DOHH2 (cell line): Measurements from ENCODE around the gene PRLH.
"Not testable (repeated sequence)": the region's sequence is repeated elsewhere in the genome, so short reads cannot be mapped to it uniquely, and the experiment has no call there.

Source experiments
- H3F3A ChIP-seq: fragments of 200-600 bp; sonication (generic), shearing (Covaris generic); 2 replicates; pipeline ENCODE4 v1.6.0; 2016; ENCODE audit warnings: antibody characterized with exemption, mild to moderate bottlenecking; ENCODE audit not compliant: control insufficient read depth, insufficient read depth
- H3K27ac ChIP-seq: fragments of 200-600 bp; sonication (generic); 2 replicates; pipeline ENCODE4 v1.5.1; 2014; ENCODE audit warnings: low read depth, mild to moderate bottlenecking, low read length, moderate library complexity
- H3K27me3 ChIP-seq: fragments of 200-600 bp; sonication (generic); 2 replicates; pipeline ENCODE4 v1.6.1; 2014; ENCODE audit warnings: mild to moderate bottlenecking, low read length, mixed read lengths; ENCODE audit not compliant: control insufficient read depth
- H3K36me3 ChIP-seq: fragments of 200-600 bp; sonication (generic); 2 replicates; pipeline ENCODE4 v1.6.1; 2014; ENCODE audit warnings: mild to moderate bottlenecking, low read length, moderate library complexity, mixed read lengths; ENCODE audit not compliant: control insufficient read depth
- H3K4me1 ChIP-seq: fragments of 200-600 bp; sonication (generic); 2 replicates; pipeline ENCODE4 v1.6.1; 2014; ENCODE audit warnings: mild to moderate bottlenecking, low read length, mixed read lengths; ENCODE audit not compliant: control insufficient read depth
- H3K4me2 ChIP-seq: fragments of 200-600 bp; sonication (generic); 2 replicates; pipeline ENCODE4 v1.6.0; 2014; ENCODE audit warnings: mild to moderate bottlenecking, low read length, moderate library complexity
- H3K4me3 ChIP-seq: fragments of 200-600 bp; sonication (generic); 2 replicates; pipeline ENCODE4 v1.5.1; 2014; ENCODE audit warnings: mild to moderate bottlenecking, low read length, mixed read lengths
- H3K79me2 ChIP-seq: fragments of 200-600 bp; sonication (generic); 2 replicates; pipeline ENCODE4 v1.6.1; 2014; ENCODE audit warnings: mild to moderate bottlenecking, low read length, mixed read lengths; ENCODE audit not compliant: control insufficient read depth
- H3K9me2 ChIP-seq: fragments of 200-600 bp; sonication (generic); replicated peaks from 2 replicates; pipeline ENCODE4 v1.6.1; 2014; ENCODE audit warnings: mild to moderate bottlenecking, low read length, mixed read lengths; ENCODE audit not compliant: control insufficient read depth
- H3K9me3 ChIP-seq: fragments of 200-600 bp; sonication (generic); 2 replicates; pipeline ENCODE4 v1.6.1; 2014; ENCODE audit warnings: antibody characterized with exemption, low read length, mixed read lengths; ENCODE audit not compliant: control insufficient read depth, insufficient read depth
- H4K20me1 ChIP-seq: fragments of 200-600 bp; sonication (generic); 2 replicates; pipeline ENCODE4 v1.6.0; 2014; ENCODE audit warnings: low read depth, mild to moderate bottlenecking, antibody characterized with exemption, low read length, moderate library complexity; ENCODE audit not compliant: control insufficient read depth, insufficient read depth
- CTCF ChIP-seq: fragments of 200-600 bp; sonication (generic); IDR thresholded peaks from one replicate; pipeline ENCODE4 v1.5.1; 2014; ENCODE audit warnings: antibody characterized with exemption, mild to moderate bottlenecking, low read depth, low read length; ENCODE audit not compliant: poor library complexity, severe bottlenecking
- EZH2phosphoT487 ChIP-seq: fragments of 200-600 bp; sonication (generic); IDR thresholded peaks from 2 replicates; pipeline ENCODE4 v1.6.1; 2017; ENCODE audit warnings: borderline replicate concordance, mild to moderate bottlenecking, antibody characterized with exemption, low read length, moderate library complexity, mixed read lengths

The PRLH gene

GRCh38 chr2:237593036-237593435 is 26.7 kb downstream of the PRLH start:
- Histone ChIP-seq H3K4me1 (peaks cover 6% of the 10 kb centered on the region), H3K9me2 (no peaks in the 10 kb centered on the region), H3K79me2 (no peaks in the 10 kb centered on the region), H3K36me3 (no peaks in the 10 kb centered on the region), H3K4me2 (no peak overlapping the region), H3K9me3 (no peaks in the 10 kb centered on the region), H3F3A (no peaks in the 10 kb centered on the region), H3K4me3 (no peak overlapping the region), H4K20me1 (no peaks in the 10 kb centered on the region), H3K27me3 (peaks cover 8% of the 10 kb centered on the region), H3K27ac (no peak overlapping the region)
- TF ChIP-seq CTCF (no peak), EZH2phosphoT487 (no peak)

- peaks cover 6% of the 10 kb centered on the region for H3K4me1 ChIP-seq
Observed at GRCh38 chr2:237593596-237594320, 27.4 kb downstream of the PRLH start.

GRCh38 chr2:237594514-237594871 is 28.1 kb downstream of the PRLH start:
- no peaks in the 10 kb centered on the region for H3K9me2 ChIP-seq
- peaks cover 6% of the 10 kb centered on the region for H3K4me1 ChIP-seq
- no peak overlapping the region for H3K27ac ChIP-seq
- H4K20me1 ChIP-seq = no peaks in the 10 kb centered on the region
- H3K36me3 ChIP-seq = no peaks in the 10 kb centered on the region
- no peaks in the 10 kb centered on the region for H3K79me2 ChIP-seq
- no peaks in the 10 kb centered on the region for H3K9me3 ChIP-seq
- TF ChIP-seq EZH2phosphoT487 (no peak), CTCF (no peak)
- H3K4me3 ChIP-seq = no peak overlapping the region
- H3F3A ChIP-seq = no peaks in the 10 kb centered on the region
- H3K4me2 ChIP-seq = no peak overlapping the region
- peaks cover 4% of the 10 kb centered on the region; the same call in 1 of the 2 replicates for H3K27me3 ChIP-seq

More at GRCh38 chr2:237593596-237594320, 27.4 kb downstream of the PRLH start:
- Histone ChIP-seq H3F3A (no peaks in the 10 kb centered on the region), H3K27me3 (peaks cover 5% of the 10 kb centered on the region; the same call in 1 of the 2 replicates), H3K9me3 (no peaks in the 10 kb centered on the region), H3K27ac (no peak overlapping the region), H4K20me1 (no peaks in the 10 kb centered on the region), H3K36me3 (no peaks in the 10 kb centered on the region), H3K4me3 (no peak overlapping the region), H3K79me2 (no peaks in the 10 kb centered on the region), H3K4me2 (no peak overlapping the region), H3K9me2 (no peaks in the 10 kb centered on the region)
- no peak for TF ChIP-seq CTCF
- TF ChIP-seq EZH2phosphoT487 = no peak

GRCh38 chr2:237595829-237596519 is 29.6 kb downstream of the PRLH start:
- not testable (repeated sequence) for H3K9me2 ChIP-seq, H3K4me3 ChIP-seq, H4K20me1 ChIP-seq, H3K4me2 ChIP-seq, H3K36me3 ChIP-seq, H3F3A ChIP-seq, H3K79me2 ChIP-seq, H3K9me3 ChIP-seq, H3K27me3 ChIP-seq, H3K27ac ChIP-seq, H3K4me1 ChIP-seq
